HCT116 (cell line): ENCODE data around the gene SNX1. TPM values are rescaled to one million over a fixed set of nuclear protein-coding genes. Genes with fewer than 3 reads are reported as not detected.

Source experiments
- ATAC-seq: fragments of 200-7000 bp; cut with Tn5 transposase; 2 replicates; pipeline ENCODE4 v1.9.1; 2020; ENCODE audit warnings: mild to moderate bottlenecking, moderate library complexity
- BruUV-seq: library from RNA; stranded (reverse); fragments of 400-500 nt; replicated peaks from 2 replicates; lab custom pipeline; 2021; lab: Mats Ljungman, UMichigan
- CTCF ChIA-PET: fragments of 300-600 bp; sonication (Branson Sonifier 250); formaldehyde crosslinking; loops from one replicate; lab custom pipeline; 2021; ENCODE audit warnings: antibody characterized with exemption; lab: Charles Lee
- POLR2A ChIA-PET: fragments of 300-600, 350-600 bp; sonication (Branson Sonifier 250); formaldehyde crosslinking; loops from one replicate; lab custom pipeline; 2021; ENCODE audit warnings: antibody characterized with exemption; lab: Charles Lee
- RAD21 ChIA-PET, 2 experiments: fragments of 300-600 bp; sonication (Branson Sonifier 250); formaldehyde crosslinking; loops; one replicate each; lab custom pipeline; 2023; ENCODE audit warnings: low total read pairs in 2 of 2; ENCODE audit not compliant: uncharacterized antibody in 2 of 2, unreplicated experiment in 2 of 2, low non-redundant PET in 1 of 2; lab: Charles Lee
- DNase-seq: peaks from one replicate; pipeline ENCODE4 v3.0.0-alpha.2; 2010; ENCODE audit warnings: low read depth, low spot score
- H2AFZ ChIP-seq: fragments of 200-600 bp; shearing (Covaris generic), sonication (generic); 2 replicates; pipeline ENCODE4 v1.6.1; 2017; ENCODE audit warnings: low read depth, mixed run types, mixed read lengths, antibody characterized with exemption, low read length; ENCODE audit not compliant: poor library complexity, severe bottlenecking
- H3K27ac ChIP-seq: 2 replicates; pipeline ENCODE4 v1.5.1; 2012; ENCODE audit warnings: low read depth, low read length
- H3K27me3 ChIP-seq: fragments of 200-600 bp; sonication (generic); 2 replicates; pipeline ENCODE4 v1.6.1; 2016; ENCODE audit warnings: mixed run types, low read length, mixed read lengths; ENCODE audit not compliant: insufficient read depth
- H3K36me3 ChIP-seq, 2 experiments: fragments of 200-500 bp in 1 of 2; fragments of 200-600 bp in 1 of 2; sonication (Bioruptor generic) in 1 of 2; sonication (generic) in 1 of 2; 2 replicates each; pipeline versions ENCODE4 v1.5.1 to v1.6.1; 2014 to 2016; ENCODE audit warnings: low read length in 2 of 2, inconsistent platforms in 1 of 2, mixed read lengths in 1 of 2, mixed run types in 1 of 2; ENCODE audit not compliant: insufficient read depth in 2 of 2, control insufficient read depth in 1 of 2
- H3K4me1 ChIP-seq, 2 experiments: fragments of 200-600 bp in 1 of 2; sonication (generic) in 1 of 2; 2 replicates each; pipeline versions ENCODE4 v1.5.1 to v1.6.1; 2012 to 2017; ENCODE audit warnings: low read length in 2 of 2, inconsistent platforms in 1 of 2, mild to moderate bottlenecking in 1 of 2, mixed read lengths in 1 of 2, mixed run types in 1 of 2, moderate library complexity in 1 of 2; ENCODE audit not compliant: insufficient read depth in 2 of 2, control insufficient read depth in 1 of 2
- H3K4me2 ChIP-seq: fragments of 200-600 bp; sonication (generic); 2 replicates; pipeline ENCODE4 v1.6.1; 2017; ENCODE audit warnings: mixed run types, low read length, mixed read lengths
- H3K4me3 ChIP-seq, 2 experiments: fragments of 200-600 bp in 1 of 2; sonication (generic) in 1 of 2; replicated peaks in 1 of 2; 2 replicates each; pipeline ENCODE4 v1.5.1; 2011 to 2016; ENCODE audit warnings: low read length in 2 of 2, control low read depth in 1 of 2, low read depth in 1 of 2, mild to moderate bottlenecking in 1 of 2, mixed read lengths in 1 of 2, mixed run types in 1 of 2
- H3K79me2 ChIP-seq: fragments of 200-600 bp; sonication (generic); 2 replicates; pipeline ENCODE4 v1.6.1; 2017; ENCODE audit warnings: mild to moderate bottlenecking, mixed run types, low read length, moderate library complexity, mixed read lengths; ENCODE audit not compliant: insufficient read depth
- H3K9ac ChIP-seq: fragments of 200-600 bp; sonication (generic); 2 replicates; pipeline ENCODE4 v1.6.1; 2016; ENCODE audit warnings: low read length, mixed read lengths
- H3K9me2 ChIP-seq: fragments of 200-600 bp; sonication (generic), shearing (Covaris generic); 2 replicates; pipeline ENCODE4 v1.6.1; 2017; ENCODE audit warnings: mixed run types, mild to moderate bottlenecking, moderate library complexity; ENCODE audit not compliant: insufficient read depth
- H3K9me3 ChIP-seq, 2 experiments: fragments of 200-500 bp in 1 of 2; fragments of 200-600 bp in 1 of 2; sonication (Bioruptor generic) in 1 of 2; sonication (generic) in 1 of 2; 2 replicates each; pipeline ENCODE4 v1.6.1; 2014 to 2017; ENCODE audit warnings: low read length in 2 of 2, mixed read lengths in 2 of 2, inconsistent platforms in 1 of 2, low read depth in 1 of 2, mild to moderate bottlenecking in 1 of 2, mixed run types in 1 of 2, moderate library complexity in 1 of 2; ENCODE audit not compliant: control insufficient read depth in 1 of 2, insufficient read depth in 1 of 2
- H4K20me1 ChIP-seq: fragments of 200-600 bp; sonication (generic), shearing (Covaris generic); 2 replicates; pipeline ENCODE4 v1.6.1; 2017; ENCODE audit warnings: mixed run types, mild to moderate bottlenecking, moderate library complexity; ENCODE audit not compliant: insufficient read depth
- CBX3 ChIP-seq: IDR thresholded peaks from 2 replicates; pipeline ENCODE4 v1.6.1; 2012; ENCODE audit warnings: low read depth
- EZH2 ChIP-seq: fragments of 200-600 bp; sonication (generic); IDR thresholded peaks from 2 replicates; pipeline ENCODE4 v1.6.1; 2017; ENCODE audit warnings: antibody characterized with exemption, mixed run types
- EZH2phosphoT487 ChIP-seq: fragments of 200-600 bp; IDR thresholded peaks from 2 replicates; pipeline ENCODE4 v1.6.1; 2018; ENCODE audit warnings: antibody characterized with exemption, borderline replicate concordance
- JUND ChIP-seq: IDR thresholded peaks from 2 replicates; pipeline ENCODE4 v1.6.1; 2012
- TCF7L2 ChIP-seq: IDR thresholded peaks from 2 replicates; pipeline ENCODE4 v1.7.0; 2011; ENCODE audit warnings: borderline replicate concordance, inconsistent platforms; ENCODE audit not compliant: insufficient read depth, insufficient read length; ENCODE audit errors: extremely low read depth
- intact Hi-C: fragments of 100-400 bp; cut with micrococcal nuclease; formaldehyde crosslinking; loops from 2 replicates; pipeline ENCODE4 v1.10.0; 2022
- total RNA-seq: library from RNA; stranded (reverse); gene quantifications from one replicate; pipeline ENCODE4 v1.2.1, GENCODE V29; 2021; ENCODE audit not compliant: unreplicated experiment

SNX1 gene
- total RNA-seq, 1 experiment from 2014 or later, result 91.9 TPM

- no peak for TF ChIP-seq TCF7L2
These were observed 48.9 kb downstream of the SNX1 start (continued) for GRCh38 chr15:64144565-64145281.

- no peaks in the 10 kb centered on the region for H3K79me2 ChIP-seq
- no peak overlapping the region for H3K4me2 ChIP-seq
- RAD21 ChIA-PET, result no interaction called here
- no peak overlapping the region for H3K9ac ChIP-seq
- CTCF ChIA-PET, result interaction anchor here (1.7 kb wide), 1 partner anchor 8 kb away, joined by 5 read pairs; no protein-coding TSS in a partner anchor
- no peak overlapping the region for H2AFZ ChIP-seq
- ATAC-seq, result no peak
- H3K4me1 ChIP-seq, result peaks cover 0 to 10% of the 10 kb centered on the region in 2 experiments; a peak in 3 of 4 replicates
- no peaks in the 10 kb centered on the region for H3K9me2 ChIP-seq
- no peak overlapping the region for H3K27ac ChIP-seq
- H3K9me3 ChIP-seq, result no peaks in the 10 kb centered on the region
- POLR2A ChIA-PET, result interaction anchor here (1.1 kb wide), 1 partner anchor 17 kb away, joined by 3 read pairs; no protein-coding TSS in a partner anchor
- H3K4me3 ChIP-seq, result no peak overlapping the region
- no peak for DNase-seq
- H3K36me3 ChIP-seq, result no peaks in the 10 kb centered on the region; a peak in 1 of 4 replicates
- H4K20me1 ChIP-seq, result no peaks in the 10 kb centered on the region
- intact Hi-C loops, result no loop called here
- BruUV-seq, result no TSS peak
- H3K27me3 ChIP-seq, result no peaks in the 10 kb centered on the region
- TF ChIP-seq EZH2 (no peak), CBX3 (no peak), EZH2phosphoT487 (no peak), JUND (no peak)
These were observed 50.3 kb downstream of the SNX1 start for GRCh38 chr15:64146041-64146440.

GRCh38 chr15:64146520-64146884 lies 50.7 kb downstream of the SNX1 start:
- H3K4me2 ChIP-seq, result no peak overlapping the region
- H3K27me3 ChIP-seq, result no peaks in the 10 kb centered on the region
- intact Hi-C loops, result no loop called here
- no peaks in the 10 kb centered on the region for H3K9me3 ChIP-seq
- H3K9ac ChIP-seq, result no peak overlapping the region
- ATAC-seq, result no peak
- no peaks in the 10 kb centered on the region for H3K79me2 ChIP-seq
- H3K4me3 ChIP-seq, result no peak overlapping the region
- H3K4me1 ChIP-seq, result peaks cover 0 to 13% of the 10 kb centered on the region in 2 experiments; a peak in 3 of 4 replicates
- no peak overlapping the region for H2AFZ ChIP-seq
- no peaks in the 10 kb centered on the region for H4K20me1 ChIP-seq
- no peak for DNase-seq
- H3K36me3 ChIP-seq, result no peaks in the 10 kb centered on the region; a peak in 1 of 4 replicates
- POLR2A ChIA-PET, result no interaction called here
- H3K9me2 ChIP-seq, result no peaks in the 10 kb centered on the region
- no peak for TF ChIP-seq EZH2phosphoT487
- no peak for TF ChIP-seq CBX3
- TF ChIP-seq, all 23 proteins: peak for 0
- no TSS peak for BruUV-seq
- no peak overlapping the region for H3K27ac ChIP-seq
- CTCF ChIA-PET, result no interaction called here
- RAD21 ChIA-PET, result no interaction called here
